Ascending aorta (tissue), 2 donors: ENCODE data around the gene LHX4. TPM values are rescaled to one million over a fixed set of nuclear protein-coding genes. Genes with fewer than 3 reads are reported as not detected.
A peak's percentile ranks its signal among the peaks of the same experiment; 100 is the strongest.

Experiments used
- DNase-seq, 2 donors: peaks; one replicate each; pipeline ENCODE4 v3.0.0-alpha.2; 2019; ENCODE audit warnings: low spot score in 2 of 2
- H3K27ac ChIP-seq, 2 donors: fragments of 200-600 bp; sonication (generic); one replicate each; pipeline ENCODE4 v1.5.1; 2016 to 2017; ENCODE audit warnings: mild to moderate bottlenecking in 1 of 2
- H3K27me3 ChIP-seq: fragments of 200-600 bp; sonication (generic); one replicate; pipeline ENCODE4 v1.5.1; 2017
- H3K36me3 ChIP-seq, 2 donors: fragments of 200-600 bp; sonication (generic); one replicate each; pipeline ENCODE4 v1.5.1; 2016
- H3K4me1 ChIP-seq, 2 donors: fragments of 200-600 bp; sonication (generic); one replicate each; pipeline ENCODE4 v1.5.1; 2016 to 2017; ENCODE audit warnings: mild to moderate bottlenecking in 1 of 2
- H3K4me3 ChIP-seq, 2 donors: fragments of 200-600 bp; sonication (generic); one replicate each; pipeline ENCODE4 v1.5.1; 2016 to 2017; ENCODE audit warnings: mild to moderate bottlenecking in 1 of 2
- H3K9me3 ChIP-seq, 2 donors: fragments of 200-600 bp; sonication (generic); one replicate each; pipeline ENCODE4 v1.5.1; 2016
- intact Hi-C: fragments of 100-400 bp; cut with DNase I; formaldehyde crosslinking; loops from one replicate; pipeline ENCODE4 v1.15.1; 2023
- total RNA-seq: library from RNA; depleted of rRNA; stranded (reverse); fragments of >200 nt; gene quantifications from one replicate; pipeline ENCODE4 v1.1.0, GENCODE V29; 2016
- TF ChIP-seq, protein P1 (sequence below), 3 experiments: fragments of 200-600 bp in 2 of 3; fragments of 450-650 bp in 1 of 3; sonication (generic) in 2 of 3; IDR thresholded peaks; one replicate each; pipeline ENCODE4 v1.5.1; 2016 to 2019; ENCODE audit warnings: antibody characterized with exemption in 3 of 3, mild to moderate bottlenecking in 1 of 3, moderate library complexity in 1 of 3

Gene LHX4
- total RNA-seq, 1 donor from 2014 or later = not detected

DNA sequence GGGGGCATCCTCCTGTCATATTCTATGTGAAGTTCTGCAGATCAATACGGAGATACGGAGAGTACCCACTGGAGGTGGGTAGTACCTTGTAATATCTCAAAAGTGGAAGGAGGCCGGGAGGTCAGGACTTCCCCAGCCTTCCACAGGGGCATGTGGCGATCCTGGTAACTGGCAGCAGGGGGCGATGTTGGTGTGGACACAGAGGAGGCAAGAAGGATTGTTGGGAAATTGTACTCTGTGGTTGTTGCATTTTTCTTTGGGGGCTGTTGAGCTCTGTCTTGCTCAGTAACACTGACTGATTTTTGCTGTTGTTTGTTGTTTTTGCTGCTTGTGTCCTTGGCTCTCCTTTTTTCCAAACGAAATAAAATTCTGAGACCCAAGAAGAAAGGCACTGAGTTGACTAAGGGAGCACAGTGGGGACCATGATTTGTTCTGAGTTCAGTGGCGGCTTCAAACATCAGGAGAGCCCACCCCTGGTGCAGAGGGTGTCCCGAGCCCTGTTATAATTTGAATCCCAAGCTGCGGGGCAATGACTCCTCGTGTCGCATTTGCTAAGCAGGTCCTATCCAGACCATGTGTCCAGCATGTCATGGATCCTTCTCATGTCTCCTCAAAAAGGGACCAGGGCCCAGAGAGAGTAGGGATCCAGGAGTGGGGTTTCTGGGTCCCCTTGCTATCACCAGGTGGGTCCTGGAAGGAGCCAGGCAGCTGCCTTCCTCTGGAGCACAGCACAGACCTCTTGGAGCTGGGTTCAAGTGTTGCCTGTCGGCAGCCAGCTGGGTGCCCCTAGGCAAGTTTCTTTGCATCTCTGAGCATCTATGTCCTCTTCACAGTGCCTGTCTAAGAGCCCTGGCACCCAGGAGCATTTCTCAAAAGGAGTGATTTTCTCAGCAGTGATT lies 22.8 kb downstream of the LHX4 start:
- Histone ChIP-seq H3K4me3 (no peak overlapping the region), H3K27me3 (peaks cover 10% of the 10 kb centered on the region), H3K9me3 (no peaks in the 10 kb centered on the region), H3K27ac (no peak overlapping the region), H3K36me3 (no peaks in the 10 kb centered on the region), H3K4me1 (no peaks in the 10 kb centered on the region)
- TF ChIP-seq, protein P1, sequence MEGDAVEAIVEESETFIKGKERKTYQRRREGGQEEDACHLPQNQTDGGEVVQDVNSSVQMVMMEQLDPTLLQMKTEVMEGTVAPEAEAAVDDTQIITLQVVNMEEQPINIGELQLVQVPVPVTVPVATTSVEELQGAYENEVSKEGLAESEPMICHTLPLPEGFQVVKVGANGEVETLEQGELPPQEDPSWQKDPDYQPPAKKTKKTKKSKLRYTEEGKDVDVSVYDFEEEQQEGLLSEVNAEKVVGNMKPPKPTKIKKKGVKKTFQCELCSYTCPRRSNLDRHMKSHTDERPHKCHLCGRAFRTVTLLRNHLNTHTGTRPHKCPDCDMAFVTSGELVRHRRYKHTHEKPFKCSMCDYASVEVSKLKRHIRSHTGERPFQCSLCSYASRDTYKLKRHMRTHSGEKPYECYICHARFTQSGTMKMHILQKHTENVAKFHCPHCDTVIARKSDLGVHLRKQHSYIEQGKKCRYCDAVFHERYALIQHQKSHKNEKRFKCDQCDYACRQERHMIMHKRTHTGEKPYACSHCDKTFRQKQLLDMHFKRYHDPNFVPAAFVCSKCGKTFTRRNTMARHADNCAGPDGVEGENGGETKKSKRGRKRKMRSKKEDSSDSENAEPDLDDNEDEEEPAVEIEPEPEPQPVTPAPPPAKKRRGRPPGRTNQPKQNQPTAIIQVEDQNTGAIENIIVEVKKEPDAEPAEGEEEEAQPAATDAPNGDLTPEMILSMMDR (IDR thresholded peaks at IDR 0.05) = peak; percentile 51 to 80 (median 69)
- intact Hi-C loops = loop anchor here (2.0 kb wide), 1 partner anchor 228 kb away; no protein-coding TSS in a partner anchor
- DNase-seq = peak; percentile 37 to 78

GRCh38 chr1:180253585-180254495 lies 23.8 kb downstream of the LHX4 start:
- no peak for DNase-seq
- intact Hi-C loops = loop anchor here (2.0 kb wide), 1 partner anchor 227 kb away; no protein-coding TSS in a partner anchor
- TF ChIP-seq, protein P1 (IDR thresholded peaks at IDR 0.05) = no peak
- Histone ChIP-seq H3K9me3 (no peaks in the 10 kb centered on the region), H3K27me3 (peaks cover 10% of the 10 kb centered on the region), H3K4me1 (no peaks in the 10 kb centered on the region), H3K27ac (no peak overlapping the region), H3K36me3 (no peaks in the 10 kb centered on the region), H3K4me3 (no peak overlapping the region)

GRCh38 chr1:180254496-180254819 lies 24.4 kb downstream of the LHX4 start:
- Histone ChIP-seq H3K9me3 (no peaks in the 10 kb centered on the region), H3K27me3 (peaks cover 10% of the 10 kb centered on the region), H3K4me3 (no peak overlapping the region)

GRCh38 chr1:180254854-180255253 lies 24.8 kb downstream of the LHX4 start:
- Histone ChIP-seq H3K4me1 (no peaks in the 10 kb centered on the region), H3K4me3 (no peak overlapping the region), H3K9me3 (no peaks in the 10 kb centered on the region), H3K27ac (no peak overlapping the region), H3K27me3 (peaks cover 10% of the 10 kb centered on the region), H3K36me3 (no peaks in the 10 kb centered on the region)
- TF ChIP-seq, protein P1 (IDR thresholded peaks at IDR 0.05) = no peak
- intact Hi-C loops = no loop called here
- DNase-seq = no peak

More at GRCh38 chr1:180254496-180254819, 24.4 kb downstream of the LHX4 start:
- DNase-seq = no peak
- TF ChIP-seq, protein P1 (IDR thresholded peaks at IDR 0.05) = no peak
- Histone ChIP-seq H3K36me3 (no peaks in the 10 kb centered on the region), H3K4me1 (no peaks in the 10 kb centered on the region), H3K27ac (no peak overlapping the region)
- intact Hi-C loops = no loop called here

- H3K9me3 ChIP-seq = no peaks in the 10 kb centered on the region
- DNase-seq = no peak
- no peak overlapping the region for H3K27ac ChIP-seq
- H3K4me3 ChIP-seq = no peak overlapping the region
- intact Hi-C loops = no loop called here
- no peaks in the 10 kb centered on the region for H3K4me1 ChIP-seq
- H3K36me3 ChIP-seq = no peaks in the 10 kb centered on the region
- TF ChIP-seq, protein P1 (IDR thresholded peaks at IDR 0.05) = no peak
- peaks cover 10% of the 10 kb centered on the region for H3K27me3 ChIP-seq
Observed at GRCh38 chr1:180255536-180256340, 25.7 kb downstream of the LHX4 start.
